Measurements from ENCODE around the gene GLRA1.
"Not testable (repeated sequence)": the region's sequence is repeated elsewhere in the genome, so short reads cannot be mapped to it uniquely, and the experiment has no call there.

GLRA1 gene

GRCh38 chr5:151903243-151903653, 21.4 kb downstream of the GLRA1 start:
- Mint-ChIP-seq H3K9me3 (ENCODE audit: low read depth) (no peaks in the 10 kb centered on the region), H3K4me3 (no peak overlapping the region), H3K27me3 (peaks cover 5% of the 10 kb centered on the region), H3K27ac (no peak overlapping the region), H3K4me1 (ENCODE audit: low read depth) (no peaks in the 10 kb centered on the region), H3K36me3 (peaks cover 3% of the 10 kb centered on the region)

GRCh38 chr5:151902215-151902614, 22.4 kb downstream of the GLRA1 start:
- H3K9me3 Mint-ChIP-seq (ENCODE audit: low read depth): no peaks in the 10 kb centered on the region
- H3K27ac Mint-ChIP-seq: no peak overlapping the region
- peaks cover 5% of the 10 kb centered on the region for H3K27me3 Mint-ChIP-seq
- no peaks in the 10 kb centered on the region for H3K4me1 Mint-ChIP-seq (ENCODE audit: low read depth)
- peaks cover 3% of the 10 kb centered on the region for H3K36me3 Mint-ChIP-seq
- H3K4me3 Mint-ChIP-seq: no peak overlapping the region

GRCh38 chr5:151901611-151902010, 23.0 kb downstream of the GLRA1 start:
- H3K36me3 Mint-ChIP-seq: peaks cover 3% of the 10 kb centered on the region
- H3K27ac Mint-ChIP-seq: no peak overlapping the region
- H3K4me1 Mint-ChIP-seq (ENCODE audit: low read depth): no peaks in the 10 kb centered on the region
- H3K27me3 Mint-ChIP-seq: peaks cover 5% of the 10 kb centered on the region
- H3K4me3 Mint-ChIP-seq: no peak overlapping the region
- H3K9me3 Mint-ChIP-seq (ENCODE audit: low read depth): no peaks in the 10 kb centered on the region

- H3K4me3 Mint-ChIP-seq: no peak overlapping the region
- H3K27me3 Mint-ChIP-seq: peaks cover 5% of the 10 kb centered on the region
- H3K9me3 Mint-ChIP-seq (ENCODE audit: low read depth): no peaks in the 10 kb centered on the region
- H3K36me3 Mint-ChIP-seq: peaks cover 3% of the 10 kb centered on the region
- H3K27ac Mint-ChIP-seq: no peak overlapping the region
- H3K4me1 Mint-ChIP-seq (ENCODE audit: low read depth): no peaks in the 10 kb centered on the region
Measured at GRCh38 chr5:151900891-151901290, 23.8 kb downstream of the GLRA1 start.

GRCh38 chr5:151899399-151899798, 25.3 kb downstream of the GLRA1 start:
- no peak overlapping the region for H3K4me3 Mint-ChIP-seq
- H3K9me3 Mint-ChIP-seq (ENCODE audit: low read depth): no peaks in the 10 kb centered on the region
- H3K36me3 Mint-ChIP-seq: peaks cover 3% of the 10 kb centered on the region
- no peak overlapping the region for H3K27ac Mint-ChIP-seq
- H3K4me1 Mint-ChIP-seq (ENCODE audit: low read depth): no peaks in the 10 kb centered on the region
- H3K27me3 Mint-ChIP-seq: peaks cover 3% of the 10 kb centered on the region

- Mint-ChIP-seq H3K27me3 (peaks cover 3% of the 10 kb centered on the region), H3K4me1 (ENCODE audit: low read depth) (no peaks in the 10 kb centered on the region), H3K9me3 (ENCODE audit: low read depth) (no peaks in the 10 kb centered on the region), H3K4me3 (no peak overlapping the region), H3K36me3 (peaks cover 3% of the 10 kb centered on the region), H3K27ac (no peak overlapping the region)
Measured at GRCh38 chr5:151897896-151898295, 26.8 kb downstream of the GLRA1 start.

- Mint-ChIP-seq H3K27ac (no peak overlapping the region), H3K27me3 (peaks cover 3% of the 10 kb centered on the region), H3K36me3 (peaks cover 3% of the 10 kb centered on the region), H3K4me1 (ENCODE audit: low read depth) (no peaks in the 10 kb centered on the region), H3K4me3 (no peak overlapping the region), H3K9me3 (ENCODE audit: low read depth) (no peaks in the 10 kb centered on the region)
Measured at GRCh38 chr5:151897020-151897552, 27.6 kb downstream of the GLRA1 start.

GRCh38 chr5:151896031-151896691, 28.5 kb downstream of the GLRA1 start:
- H3K27ac Mint-ChIP-seq: no peak overlapping the region
- no peak overlapping the region for H3K4me3 Mint-ChIP-seq
- no peaks in the 10 kb centered on the region for H3K4me1 Mint-ChIP-seq (ENCODE audit: low read depth)
- peaks cover 3% of the 10 kb centered on the region for H3K27me3 Mint-ChIP-seq
- H3K9me3 Mint-ChIP-seq (ENCODE audit: low read depth): no peaks in the 10 kb centered on the region
- peaks cover 3% of the 10 kb centered on the region for H3K36me3 Mint-ChIP-seq

GRCh38 chr5:151895660-151896030, 29.0 kb downstream of the GLRA1 start:
- Mint-ChIP-seq H3K4me3 (no peak overlapping the region), H3K27ac (no peak overlapping the region), H3K9me3 (ENCODE audit: low read depth) (no peaks in the 10 kb centered on the region), H3K4me1 (ENCODE audit: low read depth) (no peaks in the 10 kb centered on the region), H3K27me3 (peaks cover 3% of the 10 kb centered on the region), H3K36me3 (peaks cover 3% of the 10 kb centered on the region)

GRCh38 chr5:151893485-151893884, 31.2 kb downstream of the GLRA1 start:
- not testable (repeated sequence) for H3K36me3 Mint-ChIP-seq; H3K27ac Mint-ChIP-seq; H3K27me3 Mint-ChIP-seq; H3K4me3 Mint-ChIP-seq; H3K4me1 Mint-ChIP-seq (ENCODE audit: low read depth); H3K9me3 Mint-ChIP-seq (ENCODE audit: low read depth)

GRCh38 chr5:151892393-151892792, 32.3 kb downstream of the GLRA1 start:
- H3K4me3 Mint-ChIP-seq: no peak overlapping the region

GRCh38 chr5:151890299-151890698, 34.4 kb downstream of the GLRA1 start:
- Mint-ChIP-seq H3K4me3 (no peak overlapping the region), H3K4me1 (ENCODE audit: low read depth) (no peaks in the 10 kb centered on the region), H3K9me3 (ENCODE audit: low read depth) (no peaks in the 10 kb centered on the region)

More at GRCh38 chr5:151892393-151892792, 32.3 kb downstream of the GLRA1 start:
- no peaks in the 10 kb centered on the region for H3K4me1 Mint-ChIP-seq (ENCODE audit: low read depth)
- H3K27me3 Mint-ChIP-seq: no peaks in the 10 kb centered on the region
- H3K27ac Mint-ChIP-seq: no peak overlapping the region
- H3K36me3 Mint-ChIP-seq: no peaks in the 10 kb centered on the region
- H3K9me3 Mint-ChIP-seq (ENCODE audit: low read depth): no peaks in the 10 kb centered on the region

GRCh38 chr5:151889614-151890013, 35.0 kb downstream of the GLRA1 start:
- Mint-ChIP-seq H3K9me3 (ENCODE audit: low read depth) (no peaks in the 10 kb centered on the region), H3K4me1 (ENCODE audit: low read depth) (no peaks in the 10 kb centered on the region), H3K27me3 (no peaks in the 10 kb centered on the region), H3K27ac (no peak overlapping the region), H3K36me3 (no peaks in the 10 kb centered on the region), H3K4me3 (no peak overlapping the region)

More at GRCh38 chr5:151890299-151890698, 34.4 kb downstream of the GLRA1 start:
- H3K27ac Mint-ChIP-seq: no peak overlapping the region
- H3K27me3 Mint-ChIP-seq: no peaks in the 10 kb centered on the region
- H3K36me3 Mint-ChIP-seq: no peaks in the 10 kb centered on the region

GRCh38 chr5:151886546-151887275, 37.9 kb downstream of the GLRA1 start:
- no peak overlapping the region for H3K4me3 Mint-ChIP-seq
- H3K36me3 Mint-ChIP-seq: no peaks in the 10 kb centered on the region
- H3K27me3 Mint-ChIP-seq: no peaks in the 10 kb centered on the region
- no peak overlapping the region for H3K27ac Mint-ChIP-seq
- H3K4me1 Mint-ChIP-seq (ENCODE audit: low read depth): no peaks in the 10 kb centered on the region
- H3K9me3 Mint-ChIP-seq (ENCODE audit: low read depth): no peaks in the 10 kb centered on the region

- H3K27me3 Mint-ChIP-seq: no peaks in the 10 kb centered on the region
- H3K27ac Mint-ChIP-seq: no peak overlapping the region
- no peak overlapping the region for H3K4me3 Mint-ChIP-seq
- no peaks in the 10 kb centered on the region for H3K9me3 Mint-ChIP-seq (ENCODE audit: low read depth)
- no peaks in the 10 kb centered on the region for H3K4me1 Mint-ChIP-seq (ENCODE audit: low read depth)
- H3K36me3 Mint-ChIP-seq: no peaks in the 10 kb centered on the region
Measured at GRCh38 chr5:151885138-151885908, 39.3 kb downstream of the GLRA1 start.
